Non-pigmented ciliary epithelial cell (primary cell): Measurements from ENCODE around the gene ERCC6.

ENCODE experiments used
- DNase-seq: peaks from one replicate; pipeline ENCODE4 v3.0.0-alpha.2; 2010; ENCODE audit warnings: low read depth

The ERCC6 gene

DNA sequence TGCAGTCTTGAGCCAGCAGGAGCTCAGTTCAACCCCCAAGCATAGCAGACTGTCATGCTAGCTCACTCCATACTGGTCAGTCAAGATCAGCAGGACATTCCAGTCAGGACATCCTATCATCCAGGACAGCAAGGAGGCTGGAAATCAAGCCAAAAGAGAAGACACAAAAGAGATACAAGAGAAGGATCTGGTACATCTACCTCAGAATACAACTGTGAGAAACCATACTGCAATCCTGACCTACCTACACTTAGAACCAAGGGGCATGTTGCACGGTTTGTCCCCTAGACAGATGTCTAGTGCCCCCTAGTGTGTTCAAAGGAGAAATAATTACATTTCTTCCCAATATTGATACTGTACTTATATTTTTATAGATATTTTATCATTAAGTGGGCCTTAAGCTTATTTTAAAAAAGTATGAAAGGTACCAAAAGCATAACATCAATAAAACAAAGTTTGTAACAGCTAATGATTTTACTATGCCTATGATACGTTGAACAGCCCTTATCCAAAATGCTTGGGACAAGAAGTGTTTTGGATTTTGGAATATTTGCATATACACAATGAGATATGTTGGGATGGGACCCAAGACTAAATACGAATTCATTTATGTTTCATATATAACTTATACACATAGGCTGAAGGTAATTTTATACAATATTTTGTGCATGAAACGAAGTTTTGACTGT lies 26.7 kb downstream of the ERCC6 start:
- no peak for DNase-seq

GRCh38 chr10:49509771-49510303 lies 29.1 kb downstream of the ERCC6 start:
- no peak for DNase-seq

DNA sequence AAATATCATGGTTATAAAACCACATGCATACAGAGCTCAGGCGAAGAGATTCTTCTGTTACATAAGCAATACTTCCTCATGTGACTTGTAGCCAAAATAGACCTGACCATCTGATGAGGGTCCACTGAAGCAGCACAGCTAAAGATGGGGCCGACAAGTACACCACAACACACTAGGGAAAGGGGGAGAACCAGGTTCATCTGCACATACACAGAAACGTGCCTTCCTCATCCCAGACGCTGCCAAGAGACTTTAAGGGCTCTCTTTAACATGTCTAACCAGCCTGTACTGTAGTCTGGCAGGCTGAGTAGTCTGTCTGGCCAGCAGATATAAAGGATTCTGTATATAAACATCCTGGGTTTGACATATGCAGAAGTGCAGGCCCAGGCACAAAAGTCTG lies 30.3 kb downstream of the ERCC6 start:
- DNase-seq, result no peak

DNA sequence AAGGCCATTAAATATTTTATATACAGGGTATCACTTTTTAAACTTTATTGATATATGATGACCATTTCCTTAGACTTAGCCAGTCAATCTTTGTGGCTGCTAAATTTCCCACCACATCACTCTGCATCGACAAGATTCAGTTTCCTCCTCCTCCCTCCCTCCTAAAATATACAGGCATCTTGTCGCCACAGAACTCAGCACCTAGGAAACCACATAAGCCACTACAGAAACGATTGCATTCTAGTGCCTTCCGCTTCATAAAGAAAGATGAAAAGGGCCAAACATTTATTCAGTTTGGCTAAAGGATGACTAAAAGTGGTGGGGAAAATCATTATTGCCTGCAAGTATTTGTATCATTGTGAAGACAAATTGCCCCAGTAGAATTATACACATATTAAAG lies 30.7 kb downstream of the ERCC6 start:
- no peak for DNase-seq

GRCh38 chr10:49505589-49505988 lies 33.3 kb downstream of the ERCC6 start:
- DNase-seq, result no peak

GRCh38 chr10:49505076-49505475 lies 33.8 kb downstream of the ERCC6 start:
- no peak for DNase-seq

DNA sequence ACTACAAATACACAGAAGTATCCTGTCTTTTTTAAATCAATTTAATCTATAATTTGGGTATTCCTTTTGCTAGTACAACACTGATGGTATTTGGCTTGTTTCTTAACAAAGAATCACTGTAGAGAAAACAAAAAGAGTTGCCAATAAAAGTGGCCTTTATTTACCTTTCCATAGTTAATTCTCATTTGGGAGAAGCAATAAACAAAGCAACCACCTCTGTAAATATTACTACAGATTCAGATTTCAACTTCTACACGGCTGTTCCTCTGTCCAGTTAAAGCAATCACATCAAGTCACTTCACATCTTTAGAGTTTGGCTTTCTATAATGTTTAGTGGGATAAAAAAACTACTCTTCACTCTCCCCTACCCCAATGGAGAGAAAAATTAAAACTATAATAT lies 34.4 kb downstream of the ERCC6 start:
- no peak for DNase-seq

GRCh38 chr10:49502358-49502757 lies 36.6 kb downstream of the ERCC6 start:
- DNase-seq, result no peak

GRCh38 chr10:49500412-49500811 lies 38.5 kb downstream of the ERCC6 start:
- no peak for DNase-seq

DNA sequence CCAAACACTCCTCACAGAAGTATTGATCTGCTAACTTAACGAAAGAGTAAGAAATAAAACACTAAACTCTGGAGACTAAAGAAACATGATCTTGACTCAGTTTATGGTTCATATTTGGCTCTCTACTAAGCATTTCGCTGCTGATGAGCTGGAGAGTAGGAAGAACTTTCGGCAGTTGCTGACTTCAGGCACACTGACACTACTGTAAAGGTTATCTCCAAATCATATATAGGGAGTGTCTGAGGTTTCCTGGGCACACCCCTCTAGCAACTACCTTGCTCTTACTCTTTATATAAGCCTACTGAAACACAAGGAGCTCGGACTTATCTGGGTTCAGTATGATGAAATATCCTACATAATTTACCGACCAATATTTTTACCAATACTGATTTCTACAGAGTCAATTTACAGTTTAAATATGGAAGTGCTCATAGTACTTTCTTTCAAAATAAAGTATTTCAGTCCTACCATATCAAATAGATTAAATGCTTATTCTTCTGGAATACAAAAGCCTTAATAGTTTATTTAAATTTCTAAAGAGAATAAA lies 39.5 kb downstream of the ERCC6 start:
- no peak for DNase-seq

GRCh38 chr10:49498425-49498824 lies 40.5 kb downstream of the ERCC6 start:
- DNase-seq, result no peak

- DNase-seq, result no peak
Measured at GRCh38 chr10:49497358-49497757, 41.6 kb downstream of the ERCC6 start.

DNA sequence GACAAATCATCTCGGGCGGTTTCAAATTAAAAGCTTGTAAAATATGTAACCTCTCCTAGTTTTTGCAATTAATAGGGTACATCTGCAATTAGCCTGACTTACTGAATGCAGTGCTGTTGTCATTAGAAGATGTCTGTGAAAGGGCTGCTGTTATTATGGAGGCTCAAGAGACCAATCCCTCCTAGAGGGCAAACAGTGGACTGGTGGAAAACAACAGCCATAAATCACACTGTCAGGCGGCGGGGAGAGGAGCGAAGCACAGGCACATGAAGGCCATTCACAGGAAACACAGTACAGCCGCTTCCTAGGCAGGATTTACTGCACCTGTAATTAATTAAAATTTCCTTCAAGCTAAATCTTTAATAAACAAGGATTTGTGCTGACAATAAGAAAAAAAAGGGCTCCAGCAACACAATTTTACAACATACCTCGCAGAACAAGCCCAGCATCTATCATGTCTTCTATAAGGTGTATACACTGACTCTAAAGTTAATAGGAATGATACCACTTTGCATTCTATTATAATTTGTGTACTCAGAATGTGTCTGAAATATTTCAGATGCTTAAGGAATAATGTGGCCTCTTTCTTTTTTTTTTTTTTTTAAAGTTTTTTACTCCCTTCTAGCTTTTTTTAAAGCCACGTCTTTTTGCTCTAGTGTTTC lies 50.7 kb downstream of the ERCC6 start:
- no peak for DNase-seq

DNA sequence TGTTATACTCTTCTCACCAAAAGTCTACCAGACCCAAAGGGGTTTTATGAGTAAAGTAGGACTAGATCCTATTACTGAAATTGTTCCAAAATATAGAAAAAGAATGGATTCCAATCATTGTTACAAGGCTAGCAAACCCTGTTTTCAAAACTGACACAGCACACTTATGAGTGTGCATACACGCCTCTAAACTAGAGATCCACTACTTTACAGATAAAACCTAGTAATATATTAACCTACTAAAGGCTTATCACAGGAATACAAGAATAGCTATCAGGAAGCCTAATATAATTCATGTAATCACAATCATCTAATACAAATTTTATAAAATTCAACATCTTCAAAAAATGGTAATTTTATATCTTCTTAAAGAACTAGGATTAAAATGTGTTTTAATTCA lies 52.2 kb downstream of the ERCC6 start:
- DNase-seq, result no peak

GRCh38 chr10:49486009-49486408 lies 52.9 kb downstream of the ERCC6 start:
- DNase-seq, result no peak

DNA sequence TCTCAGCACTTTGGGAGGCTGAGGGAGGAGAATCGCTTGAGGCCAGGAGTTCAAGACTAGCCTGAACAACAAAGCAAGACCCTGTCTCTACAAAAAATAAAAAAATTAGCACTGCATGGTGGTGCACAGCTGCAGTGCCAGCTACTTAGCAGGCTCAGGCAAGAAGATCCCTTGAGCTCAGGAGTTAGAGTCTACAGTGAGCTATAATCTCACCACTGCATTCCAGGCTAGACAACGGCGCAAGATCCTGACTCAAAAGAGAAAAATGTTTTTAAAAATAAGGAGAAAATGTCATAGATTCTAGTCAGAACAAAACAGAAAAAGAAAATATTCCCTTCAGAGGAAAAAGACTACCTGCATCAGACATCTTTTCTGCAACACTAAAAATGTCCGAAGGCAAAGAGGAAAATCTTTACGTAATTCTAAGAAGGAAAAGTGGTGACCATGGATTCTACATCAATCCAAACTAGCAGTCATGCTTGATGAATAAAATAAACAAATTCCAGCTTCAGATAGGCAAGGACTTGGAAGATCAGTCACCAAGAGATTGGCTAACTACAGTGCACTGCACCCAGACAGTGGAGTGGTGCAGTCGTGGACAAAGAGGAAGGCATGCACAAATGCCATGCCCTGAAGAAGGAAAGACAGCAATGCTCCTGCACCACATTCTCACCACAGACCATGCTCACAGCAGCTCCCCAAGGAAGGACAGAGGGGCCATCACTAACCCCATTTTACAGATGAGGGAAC lies 54.3 kb downstream of the ERCC6 start:
- peak; percentile 63 for DNase-seq

GRCh38 chr10:49478819-49479218 lies 60.1 kb downstream of the ERCC6 start:
- DNase-seq, result no peak

GRCh38 chr10:49474901-49475300 lies 64.0 kb downstream of the ERCC6 start:
- no peak for DNase-seq

DNA sequence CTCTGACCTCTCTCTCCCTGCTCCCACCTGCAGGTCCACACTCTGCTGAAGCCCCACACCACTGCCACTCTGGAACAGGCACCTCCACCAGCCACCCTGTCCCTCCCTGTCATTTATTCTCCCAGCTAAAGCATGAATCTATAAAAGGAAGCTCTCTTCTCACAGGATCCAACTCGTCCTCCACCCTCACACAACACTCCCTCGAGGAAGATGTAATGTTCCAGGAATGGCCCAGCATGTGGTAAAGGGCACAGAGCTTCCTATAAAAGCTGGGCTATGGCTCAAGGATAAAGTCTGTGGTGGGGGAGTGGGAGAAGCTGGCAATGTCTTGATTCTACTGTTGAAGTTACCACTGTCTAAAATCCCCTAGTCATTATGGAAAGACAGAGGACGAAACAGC lies 67.4 kb downstream of the ERCC6 start:
- no peak for DNase-seq

- DNase-seq, result no peak
Measured at GRCh38 chr10:49465736-49466135, 73.2 kb downstream of the ERCC6 start.
